ENCODE results near the gene B4GAT1. TPM values are rescaled to one million over a fixed set of nuclear protein-coding genes. Genes with fewer than 3 reads are reported as not detected.
"Not testable (repeated sequence)": the region's sequence is repeated elsewhere in the genome, so short reads cannot be mapped to it uniquely, and the experiment has no call there.

Gene B4GAT1
- total RNA-seq, 1 donor = 25.0 TPM

DNA sequence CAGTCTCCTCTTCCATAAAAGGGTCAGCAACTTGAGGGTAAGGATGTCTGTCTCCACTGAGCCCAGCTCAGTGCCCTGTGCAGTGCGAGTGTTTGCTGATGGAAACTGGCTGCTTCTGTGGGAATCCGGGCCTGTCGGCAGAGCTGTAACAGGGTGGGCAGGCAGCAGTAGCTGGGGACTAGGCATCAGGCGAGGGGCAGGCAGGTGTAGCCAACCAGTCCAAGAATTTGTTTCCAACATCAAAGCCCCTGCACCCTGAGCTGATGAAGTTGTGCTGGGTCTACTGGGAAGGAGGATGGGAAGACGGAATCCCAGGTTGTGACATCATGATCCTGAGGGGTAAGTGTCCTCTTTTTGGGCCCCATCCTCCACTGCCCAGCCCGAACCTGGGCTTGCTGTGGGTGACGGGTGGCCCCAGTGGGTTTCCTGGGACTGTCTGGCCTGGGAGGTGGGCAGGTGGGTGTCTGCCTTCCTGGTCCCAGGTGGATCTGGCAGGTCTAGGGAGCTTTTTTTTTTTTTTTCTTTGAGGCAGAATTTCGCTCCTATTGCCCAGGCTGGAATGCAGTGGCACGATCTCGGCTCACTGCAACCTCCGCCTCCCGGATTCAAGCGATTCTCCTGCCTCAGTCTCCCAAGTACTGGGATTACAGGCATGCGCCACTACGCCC, 13.1 kb upstream of the B4GAT1 start:
- DNase-seq (ENCODE audit: low read depth) = no peak
- TF ChIP-seq, protein P1, sequence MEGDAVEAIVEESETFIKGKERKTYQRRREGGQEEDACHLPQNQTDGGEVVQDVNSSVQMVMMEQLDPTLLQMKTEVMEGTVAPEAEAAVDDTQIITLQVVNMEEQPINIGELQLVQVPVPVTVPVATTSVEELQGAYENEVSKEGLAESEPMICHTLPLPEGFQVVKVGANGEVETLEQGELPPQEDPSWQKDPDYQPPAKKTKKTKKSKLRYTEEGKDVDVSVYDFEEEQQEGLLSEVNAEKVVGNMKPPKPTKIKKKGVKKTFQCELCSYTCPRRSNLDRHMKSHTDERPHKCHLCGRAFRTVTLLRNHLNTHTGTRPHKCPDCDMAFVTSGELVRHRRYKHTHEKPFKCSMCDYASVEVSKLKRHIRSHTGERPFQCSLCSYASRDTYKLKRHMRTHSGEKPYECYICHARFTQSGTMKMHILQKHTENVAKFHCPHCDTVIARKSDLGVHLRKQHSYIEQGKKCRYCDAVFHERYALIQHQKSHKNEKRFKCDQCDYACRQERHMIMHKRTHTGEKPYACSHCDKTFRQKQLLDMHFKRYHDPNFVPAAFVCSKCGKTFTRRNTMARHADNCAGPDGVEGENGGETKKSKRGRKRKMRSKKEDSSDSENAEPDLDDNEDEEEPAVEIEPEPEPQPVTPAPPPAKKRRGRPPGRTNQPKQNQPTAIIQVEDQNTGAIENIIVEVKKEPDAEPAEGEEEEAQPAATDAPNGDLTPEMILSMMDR (IDR thresholded peaks at IDR 0.05; ENCODE audit: insufficient read depth, low read depth, low read length) = no peak
- no peak overlapping the region for H3K4me3 ChIP-seq (ENCODE audit: low read depth, low read length)

DNA sequence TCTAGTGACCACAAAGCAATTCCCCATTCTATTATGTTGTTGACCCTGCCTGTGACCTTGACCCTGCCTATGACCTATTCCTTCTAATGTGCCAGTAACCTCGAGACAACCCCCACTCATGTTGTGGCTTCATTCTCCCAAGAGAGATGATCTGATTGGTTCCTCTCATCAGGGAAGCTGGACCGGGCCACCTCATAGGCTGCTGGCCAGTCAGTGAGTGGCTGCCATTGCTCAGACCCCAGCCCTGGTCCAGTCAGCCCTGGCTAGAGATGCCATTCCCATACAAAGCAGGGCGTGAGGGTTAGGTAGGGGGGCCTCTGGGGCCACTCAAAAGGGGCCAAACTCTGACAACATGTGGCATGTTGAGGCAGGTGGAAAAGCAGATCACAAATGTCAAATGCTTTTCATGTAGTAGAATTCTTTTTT, 12.2 kb upstream of the B4GAT1 start:
- no peak for DNase-seq (ENCODE audit: low read depth)
- TF ChIP-seq, protein P1 (IDR thresholded peaks at IDR 0.05; ENCODE audit: insufficient read depth, low read depth, low read length) = no peak

DNA sequence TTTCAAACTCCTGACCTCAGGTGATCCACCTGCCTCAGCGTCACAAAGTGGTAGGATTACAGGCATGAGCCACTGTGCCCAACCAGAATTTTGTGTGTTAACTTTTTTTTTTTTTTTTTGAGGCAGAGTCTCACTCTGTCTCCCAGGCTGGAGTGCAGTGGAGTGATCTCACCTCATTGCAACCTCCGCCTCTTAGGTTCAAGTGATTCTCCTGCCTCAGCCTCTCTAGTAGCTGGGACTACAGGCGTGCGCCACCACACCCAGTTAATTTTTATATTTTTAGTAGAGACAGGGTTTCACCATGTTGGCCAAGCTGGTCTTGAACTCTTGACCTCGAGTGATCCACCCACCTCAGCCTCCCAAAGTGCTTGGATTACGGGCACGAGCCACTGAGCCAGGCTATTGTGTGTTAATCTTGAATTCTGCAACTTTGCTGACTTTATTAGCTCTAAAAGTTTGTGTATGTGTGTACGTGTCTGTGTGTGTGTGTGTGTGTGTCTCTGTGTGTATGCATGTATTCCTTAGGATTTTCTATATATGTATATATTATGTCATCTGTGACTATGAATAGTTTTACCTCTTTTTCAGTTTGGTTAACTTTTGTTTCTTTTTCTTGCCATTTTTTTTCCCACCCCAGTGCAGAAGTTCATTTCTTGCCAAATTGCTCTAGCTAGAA, 3.3 kb upstream of the B4GAT1 start:
- not testable (repeated sequence) for DNase-seq (ENCODE audit: low read depth); H3K4me3 ChIP-seq (ENCODE audit: low read depth, low read length)

More for the DNA sequence above, 12.2 kb upstream of the B4GAT1 start:
- H3K4me3 ChIP-seq (ENCODE audit: low read depth, low read length) = no peak overlapping the region

DNA sequence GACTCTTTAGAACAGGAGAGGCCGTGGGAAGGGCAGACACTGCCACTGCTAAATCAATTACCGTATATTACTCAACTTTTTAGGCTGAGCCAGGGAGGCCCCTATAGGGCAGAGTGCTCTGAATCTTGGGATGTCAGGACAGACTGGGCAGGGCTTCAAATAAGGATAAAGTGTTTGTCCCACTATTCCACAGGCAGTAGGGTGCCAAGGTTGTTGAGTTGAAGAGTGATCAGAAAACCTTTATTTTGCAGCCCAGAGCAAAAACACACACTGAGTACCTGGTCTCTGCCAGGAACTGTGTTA, 1.6 kb upstream of the B4GAT1 start:
- no peak for DNase-seq (ENCODE audit: low read depth)
- H3K4me3 ChIP-seq (ENCODE audit: low read depth, low read length) = no peak overlapping the region
- TF ChIP-seq, protein P1 (IDR thresholded peaks at IDR 0.05; ENCODE audit: insufficient read depth, low read depth, low read length) = no peak

DNA sequence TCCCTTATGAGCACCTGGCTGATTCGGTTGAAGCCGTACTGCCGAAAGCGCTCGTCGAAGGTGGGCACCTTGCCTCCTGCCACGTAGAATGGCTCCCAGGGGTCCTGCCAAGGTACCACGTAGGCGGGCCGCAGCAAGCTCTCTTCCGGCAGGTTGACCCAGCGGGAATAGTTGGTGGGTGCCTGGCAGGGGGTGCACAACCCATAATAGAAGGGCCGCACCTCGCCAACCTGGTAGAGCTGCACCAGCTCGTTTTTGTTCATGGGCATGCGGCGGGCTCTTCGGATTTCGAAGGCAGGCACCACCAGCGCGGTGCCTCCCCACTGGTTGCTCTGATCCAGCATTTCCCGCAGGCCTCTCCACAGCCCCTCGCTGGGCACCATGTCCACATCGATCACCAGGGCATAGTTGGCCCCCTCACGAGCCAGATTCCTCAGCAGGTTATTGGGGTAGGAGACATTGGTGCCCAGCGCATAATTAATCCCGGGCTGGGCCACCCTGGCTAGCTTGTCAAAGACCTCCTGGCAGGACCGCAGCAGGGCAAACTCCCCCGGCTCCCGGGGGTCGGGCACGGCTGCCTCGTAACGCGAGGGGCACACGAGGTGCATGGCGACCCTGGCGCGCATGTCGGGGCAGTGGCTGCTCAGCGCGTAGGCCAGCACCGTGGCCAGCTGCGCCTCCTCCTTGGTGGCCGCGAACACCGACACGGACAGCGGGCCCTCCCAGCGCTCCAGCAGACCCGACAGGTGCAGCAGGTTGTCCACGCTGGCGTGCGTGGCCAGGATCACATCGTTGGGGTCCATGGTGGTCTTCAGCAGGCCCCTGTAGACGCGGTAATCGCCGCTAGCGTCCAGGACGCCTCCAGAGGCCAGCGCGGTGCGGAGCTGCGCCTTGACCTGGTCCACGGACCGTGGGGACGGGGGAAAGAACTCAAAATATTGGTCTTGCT, 679 bp downstream of the B4GAT1 start:
- TF ChIP-seq, protein P1 (IDR thresholded peaks at IDR 0.05; ENCODE audit: insufficient read depth, low read depth, low read length) = no peak
- peak overlapping the region; percentile 88 for H3K4me3 ChIP-seq (ENCODE audit: low read depth, low read length)
- DNase-seq (ENCODE audit: low read depth) = no peak

DNA sequence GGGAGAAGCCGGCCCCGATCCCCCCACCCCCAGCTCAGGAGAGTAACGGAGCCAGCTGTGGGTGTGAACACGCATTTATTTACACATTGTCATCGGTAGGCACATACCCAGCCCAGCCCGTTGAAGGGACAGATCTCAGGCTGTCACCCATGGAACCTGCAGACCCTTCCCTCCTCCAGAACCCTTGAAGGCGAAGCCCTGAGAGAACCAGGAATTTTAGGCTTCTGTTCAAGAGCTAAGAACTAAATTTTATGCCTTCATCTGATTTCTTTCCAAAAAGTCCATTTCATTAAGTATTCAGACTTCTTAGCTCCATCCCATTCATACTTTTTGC, 2.1 kb downstream of the B4GAT1 start:
- DNase-seq (ENCODE audit: low read depth) = no peak
- TF ChIP-seq, protein P1 (IDR thresholded peaks at IDR 0.05; ENCODE audit: insufficient read depth, low read depth, low read length) = no peak
- peak overlapping the region; percentile 77 for H3K4me3 ChIP-seq (ENCODE audit: low read depth, low read length)

Measured in fibroblast of villous mesenchyme (primary cell).